Activated T-cell treated with anti-CD3 and anti-CD28 coated beads for 1 hour (primary cell): ENCODE results near the gene XXYLT1.

Experiments
- DNase-seq: peaks from one replicate; pipeline ENCODE4 v3.0.0-alpha.2; 2020; ENCODE audit warnings: low read depth

XXYLT1 gene

DNA sequence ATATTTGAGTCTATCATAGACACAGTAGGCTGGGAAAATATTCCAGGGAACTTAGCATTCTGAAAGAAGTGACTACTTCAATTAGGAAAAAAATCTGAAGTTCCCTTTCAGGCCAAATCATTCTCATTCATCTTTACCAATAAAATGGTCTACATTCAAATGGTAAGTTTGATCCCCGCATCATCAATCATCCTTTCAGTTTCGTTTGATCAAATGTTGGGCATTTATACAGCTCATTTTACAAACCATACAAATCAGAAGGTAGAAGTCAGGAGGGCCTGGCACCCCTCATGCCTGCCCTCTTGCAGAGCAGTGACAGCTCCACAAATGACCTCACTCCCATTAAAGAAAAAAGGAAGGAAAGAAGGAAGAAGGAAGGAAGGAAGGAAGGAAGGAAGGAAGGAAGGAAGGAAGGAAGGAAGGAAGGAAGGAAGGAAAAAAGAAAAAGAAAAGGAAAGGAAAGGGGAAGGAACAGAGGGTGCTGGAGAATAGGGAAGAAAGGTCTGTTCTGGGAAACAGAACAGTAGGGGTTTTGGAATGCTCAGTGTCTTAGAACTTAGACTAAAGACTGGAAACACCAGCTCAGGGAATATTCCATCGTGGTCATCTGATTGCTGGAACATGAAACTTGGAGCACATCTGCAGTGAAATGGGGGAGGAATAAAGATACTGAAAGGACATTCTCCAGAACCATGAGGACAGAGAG lies 86.1 kb downstream of the XXYLT1 start:
- no peak for DNase-seq

DNA sequence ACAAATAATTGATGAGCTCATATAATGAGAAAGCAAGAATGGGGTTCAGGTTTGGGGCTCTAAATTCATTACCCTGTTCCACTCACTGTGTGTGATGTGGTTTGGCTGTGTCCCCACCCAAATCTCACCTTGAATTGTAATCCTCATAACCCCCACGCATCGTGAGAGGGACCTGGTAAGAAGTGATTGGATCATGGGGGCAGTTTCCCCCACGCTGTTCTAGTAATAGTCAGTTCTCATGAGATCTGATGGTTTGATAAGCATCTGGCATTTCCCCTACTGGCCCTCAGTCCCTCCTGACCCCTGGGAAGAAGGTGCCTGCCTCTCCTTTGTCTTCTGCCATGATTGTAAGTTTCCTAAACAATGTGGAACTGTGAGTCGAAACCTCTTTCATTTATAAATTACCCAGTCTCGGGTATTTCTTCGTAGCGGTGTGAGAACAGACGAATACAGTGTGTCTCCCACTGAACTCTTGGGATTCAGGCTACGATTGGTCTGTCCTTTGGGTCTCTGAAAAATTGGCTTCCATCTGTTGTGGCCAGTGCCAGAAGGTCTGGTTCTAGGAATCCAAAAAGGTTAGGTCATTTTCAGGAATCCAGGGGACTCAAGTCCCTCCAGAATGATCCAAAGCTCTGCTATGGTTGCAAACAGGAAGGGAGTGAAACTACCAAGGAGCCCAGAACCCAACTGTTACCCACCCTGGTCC lies 87.7 kb downstream of the XXYLT1 start:
- no peak for DNase-seq

DNA sequence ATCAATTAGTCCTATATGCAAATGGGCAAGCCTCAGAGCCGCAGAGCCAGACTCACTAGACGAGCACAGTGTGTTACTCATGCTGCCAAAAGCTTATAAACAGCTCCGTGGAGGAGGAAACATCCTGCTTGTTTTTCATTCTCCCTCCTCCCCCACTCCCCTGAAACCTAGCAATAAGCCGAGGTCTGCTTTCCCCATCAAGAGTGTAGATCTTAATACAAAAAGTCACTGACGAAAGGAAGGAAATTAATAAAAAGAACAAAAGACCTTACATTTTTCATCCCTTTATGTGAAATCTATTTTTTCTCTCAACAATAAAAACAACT lies 88.5 kb downstream of the XXYLT1 start:
- no peak for DNase-seq

DNA sequence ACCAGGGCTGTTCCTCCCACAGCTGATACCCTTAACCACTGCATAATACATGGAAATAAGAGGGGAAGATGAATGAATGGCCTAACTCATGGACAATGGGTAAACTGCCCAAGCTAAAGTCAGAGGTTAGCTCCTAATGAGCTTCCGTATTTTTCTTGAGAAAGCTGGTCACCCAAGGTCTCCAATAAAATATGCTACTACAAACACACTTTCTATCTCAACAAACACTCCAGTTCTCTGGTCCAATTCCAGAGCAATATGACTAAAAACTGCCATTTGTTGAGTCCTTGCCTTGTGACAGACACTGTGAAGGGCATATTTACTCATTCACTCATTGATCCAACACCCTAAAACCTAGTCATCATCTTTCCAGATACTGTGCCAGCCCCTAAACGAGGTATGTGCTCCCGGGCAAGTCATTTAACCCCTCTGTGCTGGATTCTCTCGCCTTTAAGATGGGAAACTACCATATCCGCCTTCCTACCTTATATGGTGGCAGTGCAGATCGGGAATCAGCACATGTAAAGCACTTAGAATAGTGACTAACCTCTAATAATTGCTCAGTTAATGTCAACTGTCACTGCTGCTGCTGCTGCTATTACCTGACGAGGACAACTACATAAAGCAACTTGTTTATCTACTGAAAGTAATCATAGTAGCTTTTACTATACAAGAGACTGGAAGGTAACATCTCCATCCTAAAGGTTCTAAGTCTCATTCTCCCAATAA lies 89.1 kb downstream of the XXYLT1 start:
- DNase-seq: no peak

DNA sequence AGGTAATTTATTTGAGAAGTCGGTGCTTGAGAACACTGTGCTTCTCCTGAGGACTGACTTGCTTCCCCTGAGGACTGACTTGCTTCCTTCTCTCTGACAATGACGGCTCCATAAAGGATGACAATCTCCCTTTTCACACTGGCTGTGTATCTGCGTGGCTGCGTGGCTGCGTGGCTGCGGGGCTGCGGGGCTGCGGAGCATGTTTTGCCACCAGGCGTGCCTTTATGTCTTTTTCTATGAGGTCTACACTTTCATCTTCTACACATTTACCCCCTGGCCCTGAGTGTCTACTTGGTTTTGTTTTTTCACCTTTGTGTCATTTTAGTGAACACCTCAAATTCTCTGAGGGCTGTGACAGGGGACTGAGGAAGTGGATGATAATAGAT lies 89.9 kb downstream of the XXYLT1 start:
- DNase-seq: no peak

DNA sequence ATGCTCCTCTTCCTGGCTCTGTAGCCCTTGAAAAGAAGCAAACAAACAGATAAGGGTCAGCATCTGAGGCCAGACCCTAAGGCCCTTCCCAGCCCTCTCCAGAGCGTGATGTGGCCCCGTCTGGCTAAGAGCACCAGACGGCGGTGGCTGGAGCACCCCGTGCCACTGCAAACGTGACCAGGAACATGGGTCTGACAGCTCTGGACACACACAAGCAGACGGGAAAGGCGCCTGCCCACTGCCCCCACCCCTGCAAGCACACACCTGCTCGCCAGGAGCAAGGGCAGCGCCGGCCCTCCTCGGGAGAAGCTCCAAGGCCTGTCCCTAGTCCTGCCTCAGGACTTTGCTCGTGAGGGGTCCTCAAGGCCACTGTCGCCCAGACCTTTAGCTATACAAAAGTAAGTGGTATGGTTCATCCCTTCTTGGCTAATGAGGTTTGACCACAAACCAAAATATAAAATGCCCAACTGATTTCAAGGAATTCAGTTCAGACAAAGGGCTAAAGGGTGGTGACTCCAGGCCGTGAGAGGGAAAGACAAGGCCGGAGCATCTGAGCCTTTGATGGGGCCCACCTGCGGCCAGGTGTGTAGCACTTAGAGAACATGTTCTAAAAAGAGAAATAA lies 90.4 kb downstream of the XXYLT1 start:
- no peak for DNase-seq

DNA sequence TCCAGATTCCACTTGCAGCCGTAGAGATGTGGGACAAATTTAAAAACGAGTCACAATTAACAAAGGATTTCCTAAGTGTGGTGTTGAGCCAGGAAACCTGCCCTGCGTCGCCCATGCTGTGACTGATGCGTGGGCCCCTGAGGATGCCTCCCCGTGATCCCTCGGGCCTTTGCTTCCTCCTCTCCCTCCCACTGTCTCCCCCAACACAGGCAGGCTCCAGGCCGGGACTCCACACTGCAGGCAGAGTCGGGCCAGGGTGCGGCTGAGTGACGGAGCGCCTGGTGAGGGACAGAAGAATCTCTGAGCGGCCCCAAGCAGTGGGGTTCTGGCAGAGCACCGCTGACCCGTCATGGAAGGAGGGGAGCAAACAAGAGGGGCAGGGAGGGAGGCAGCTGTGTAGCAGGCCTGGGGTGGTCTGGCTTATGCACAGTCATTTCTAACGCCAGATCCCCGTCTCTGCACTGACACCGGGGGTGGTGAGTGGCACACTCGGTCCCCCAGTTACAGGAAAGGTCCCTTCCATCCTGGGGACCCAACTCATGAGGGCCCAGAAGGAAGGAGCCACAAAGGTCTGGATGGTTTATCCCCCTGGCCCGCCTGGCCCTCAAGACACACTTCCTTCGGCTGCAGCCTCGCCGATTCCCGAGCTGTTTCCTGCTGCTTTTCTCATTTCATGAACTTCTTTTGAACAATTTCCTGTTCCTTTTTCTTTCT lies 91.0 kb downstream of the XXYLT1 start:
- DNase-seq: no peak

GRCh38 chr3:195178124-195178910 lies 92.6 kb downstream of the XXYLT1 start:
- DNase-seq: no peak

- no peak for DNase-seq
Measured at GRCh38 chr3:195177422-195178123, 93.4 kb downstream of the XXYLT1 start.

GRCh38 chr3:195176776-195177175 lies 94.2 kb downstream of the XXYLT1 start:
- no peak for DNase-seq

DNA sequence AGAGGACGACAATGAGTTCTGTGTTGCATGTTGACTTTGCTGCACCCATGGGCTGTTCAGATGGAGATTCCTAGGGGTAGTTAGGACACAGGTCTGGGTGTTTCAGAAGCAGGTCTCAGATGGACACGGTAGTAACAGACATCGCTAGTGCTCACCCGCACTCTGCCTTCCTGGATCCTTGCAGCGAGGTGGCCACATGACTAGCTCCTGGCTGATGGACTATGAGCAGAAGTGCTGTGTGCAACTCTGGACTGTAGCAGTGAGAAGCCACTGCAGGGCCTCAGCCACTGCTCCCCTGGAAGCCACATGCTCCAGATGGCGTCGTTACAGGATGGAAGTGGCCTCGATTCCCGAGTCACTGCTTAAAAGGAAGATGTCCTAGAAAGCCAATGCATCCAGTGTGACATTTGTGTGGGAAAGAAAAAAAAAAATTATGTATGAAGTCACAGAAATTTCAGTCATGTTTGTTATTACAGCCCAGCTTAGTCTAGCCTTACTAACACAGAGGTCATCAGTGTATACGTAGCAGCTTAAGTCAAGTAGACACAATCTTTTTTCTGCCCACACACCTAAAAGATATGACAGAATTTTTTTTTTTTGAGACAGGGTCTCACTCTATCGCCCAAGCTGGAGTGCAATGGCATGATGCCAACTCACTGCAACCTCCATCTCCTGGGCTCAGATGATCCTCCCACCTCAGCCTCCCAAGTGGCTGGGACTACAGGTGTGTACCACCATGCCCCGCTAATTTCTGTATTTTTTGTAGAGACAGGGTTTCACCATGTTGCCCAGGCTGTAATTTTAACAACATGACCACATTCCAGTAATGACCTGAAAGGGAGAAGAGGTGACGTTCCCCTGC lies 95.3 kb downstream of the XXYLT1 start:
- DNase-seq: no peak

- DNase-seq: no peak
Measured at GRCh38 chr3:195175076-195175475, 95.9 kb downstream of the XXYLT1 start.

- no peak for DNase-seq
Measured at GRCh38 chr3:195173657-195174056, 97.3 kb downstream of the XXYLT1 start.

DNA sequence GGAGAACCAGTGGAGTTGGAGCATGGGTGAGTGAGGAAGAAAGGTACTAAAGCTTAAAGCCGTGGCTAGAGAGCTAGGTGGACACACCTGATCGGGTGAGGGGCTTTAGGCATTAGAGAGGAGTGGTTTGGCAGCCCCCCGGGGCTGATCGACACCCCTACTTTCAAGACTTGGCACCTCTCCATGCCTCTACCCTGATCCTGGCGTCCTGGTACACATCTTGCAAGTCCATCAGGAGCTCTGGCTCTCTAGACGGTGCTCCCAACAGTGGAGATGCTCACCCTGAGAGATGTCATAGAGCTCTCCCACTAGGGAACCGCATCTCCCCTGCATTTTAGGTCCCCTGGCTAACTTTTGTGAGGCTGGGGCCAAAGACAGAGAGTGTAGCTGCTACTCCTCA lies 98.1 kb downstream of the XXYLT1 start:
- DNase-seq: no peak

DNA sequence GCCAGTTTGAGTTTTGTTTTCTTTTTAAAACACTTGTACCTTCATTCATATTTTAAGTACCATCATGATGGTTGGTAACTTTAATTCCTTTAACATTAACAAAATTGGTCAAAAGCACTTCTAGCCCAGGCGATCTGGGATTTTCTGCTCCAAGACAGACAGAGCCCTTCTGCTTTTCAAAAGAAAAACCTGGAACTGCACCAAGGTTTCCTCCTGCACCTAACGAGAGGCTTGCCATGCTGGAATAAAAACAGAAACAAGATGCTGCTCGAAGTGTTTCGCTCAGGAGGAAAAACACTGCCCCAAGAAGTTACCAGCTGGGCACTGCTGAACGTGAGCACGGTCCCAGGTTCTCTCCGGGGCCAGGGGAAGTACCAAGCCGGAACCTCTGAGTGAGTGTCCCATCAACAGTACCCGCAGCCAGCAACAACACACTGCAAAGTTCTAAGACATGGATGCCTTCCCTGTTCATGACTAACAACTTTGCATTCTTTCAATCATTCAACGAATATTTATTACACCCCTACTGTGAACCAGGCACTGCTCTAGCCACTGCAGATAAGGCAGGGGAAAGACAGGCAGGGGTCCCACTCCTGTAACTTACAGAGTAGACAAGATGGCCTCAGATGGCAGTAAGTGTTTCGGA lies 98.8 kb downstream of the XXYLT1 start:
- no peak for DNase-seq

GRCh38 chr3:195171093-195171873 lies 99.7 kb downstream of the XXYLT1 start:
- DNase-seq: no peak

DNA sequence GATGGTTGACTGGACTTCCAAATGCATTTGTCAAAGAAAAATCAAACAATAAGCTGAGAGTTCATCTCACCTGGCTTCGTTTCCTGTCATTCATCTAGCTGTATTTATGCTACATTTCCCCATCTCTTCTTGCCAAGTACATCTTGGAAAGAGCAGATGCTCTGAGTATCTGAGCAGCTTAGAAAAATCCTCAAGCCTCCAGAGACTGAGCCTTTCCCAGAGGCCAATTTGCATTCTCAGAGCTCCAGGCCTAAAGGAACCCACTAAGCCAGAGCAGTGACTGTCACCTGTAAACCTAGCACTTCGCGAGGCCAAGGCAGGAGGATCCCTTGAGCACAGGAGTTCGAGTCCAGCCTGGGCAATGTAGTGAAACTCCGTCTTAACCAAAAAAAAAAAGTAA lies 100.5 kb downstream of the XXYLT1 start:
- DNase-seq: no peak

DNA sequence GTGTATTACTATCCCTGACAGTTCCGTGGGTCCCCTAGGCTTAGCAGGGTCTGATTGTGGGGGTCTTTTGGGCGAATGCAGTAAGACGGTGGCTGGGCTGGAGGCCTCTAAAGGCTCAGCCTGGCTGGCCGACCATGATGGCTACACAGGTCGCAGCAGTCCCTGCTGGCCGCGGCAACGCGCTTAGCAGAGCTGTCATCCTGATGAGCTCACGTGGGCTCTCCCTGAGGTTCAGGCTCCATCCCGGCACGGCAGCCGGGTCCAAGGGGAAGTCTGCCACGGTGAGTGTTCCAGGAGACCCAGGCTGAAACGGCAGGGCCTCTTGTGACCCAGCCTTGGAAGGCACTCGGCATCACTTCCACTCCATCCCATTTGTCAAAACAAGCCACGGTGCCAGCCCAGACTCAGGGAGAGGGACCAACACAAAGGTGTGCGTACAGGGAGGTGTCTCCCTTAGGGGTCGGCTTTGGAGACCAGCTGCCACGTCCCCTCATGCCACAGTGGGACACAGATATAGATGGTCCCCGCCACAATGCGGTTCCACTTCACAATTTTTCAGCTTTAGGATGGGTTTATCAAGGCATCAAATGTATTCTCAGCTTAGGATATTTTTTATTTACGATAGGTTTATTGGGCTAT lies 101.8 kb downstream of the XXYLT1 start:
- no peak for DNase-seq
